Measurements from ENCODE around the gene ARID3B. TPM values are rescaled to one million over a fixed set of nuclear protein-coding genes. Genes with fewer than 3 reads are reported as not detected.

Gene ARID3B
- total RNA-seq, 1 experiment from 2014 or later: 101 TPM

DNA sequence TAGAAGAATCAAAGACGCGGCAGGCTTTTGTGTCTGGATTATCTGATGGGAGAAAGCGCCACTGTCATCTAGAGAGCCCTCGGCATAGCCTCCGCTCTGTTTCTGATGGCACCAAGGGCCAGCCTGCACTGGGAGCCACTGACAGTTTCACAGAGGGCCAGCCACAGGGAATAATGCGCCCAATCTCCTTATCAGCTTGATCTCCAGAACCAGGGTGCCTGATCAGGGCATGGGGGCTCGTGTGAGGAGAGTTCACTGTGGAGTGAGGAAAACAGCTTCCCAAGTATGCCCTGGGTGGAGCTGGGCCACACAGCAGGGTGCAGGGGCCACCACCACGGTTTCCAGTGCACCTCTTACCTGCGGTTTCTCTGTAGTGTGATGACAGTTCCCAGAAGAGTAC is 44.8 kb downstream of the ARID3B start:
- H3T11ph ChIP-seq (ENCODE audit: low read length): no peak overlapping the region
- H3K4me1 ChIP-seq (ENCODE audit: insufficient read depth, low read length): 0 out of 2 replicates have a peak, but pooled peaks cover 2% of the 10 kb centered on the region
- no peak overlapping the region for H2BK20ac ChIP-seq (ENCODE audit: low read depth, low read length, poor library complexity, severe bottlenecking)
- H2BK12ac ChIP-seq (ENCODE audit: insufficient read length, low read depth, low read length): no peak overlapping the region
- Mint-ChIP-seq H3K4me1 (peaks cover 18 to 25% of the 10 kb centered on the region in 2 experiments), H3K27me3 (ENCODE audit: low read depth) (no peaks in the 10 kb centered on the region), H3K9me3 (no peaks in the 10 kb centered on the region), H3K36me3 (ENCODE audit: insufficient read depth in 1 of 3, low read depth in 3 of 3) (peaks cover 38 to 80% (median 44%) of the 10 kb centered on the region in 3 experiments), H3K27ac (0 out of 7 replicates have a peak overlapping the region, but pooled peaks of 2 of the 3 experiments have one; percentile 25 to 32), H3K4me3 (no peak overlapping the region)
- H3K79me2 ChIP-seq (ENCODE audit: insufficient read depth, low read length): 0 out of 2 replicates have a peak, but pooled peaks cover 1% of the 10 kb centered on the region
- H3K4me2 ChIP-seq (ENCODE audit: insufficient read depth, insufficient read length, low read length): no peak overlapping the region
- no peak overlapping the region for H3K4ac ChIP-seq (ENCODE audit: low read depth, low read length)
- no peak overlapping the region for H2AK5ac ChIP-seq (ENCODE audit: insufficient read length, low read length)
- no peak overlapping the region for H3K56ac ChIP-seq (ENCODE audit: insufficient read length, low read depth, low read length)
- no peaks in the 10 kb centered on the region for H3K27me3 ChIP-seq (ENCODE audit: insufficient read depth, low read length)
- H3K18ac ChIP-seq (ENCODE audit: insufficient read length, low read depth, low read length): no peak overlapping the region
- no peaks in the 10 kb centered on the region for H3K23me2 ChIP-seq (ENCODE audit: insufficient read length, low read depth, low read length, poor library complexity, severe bottlenecking)
- TF ChIP-seq, protein P1, sequence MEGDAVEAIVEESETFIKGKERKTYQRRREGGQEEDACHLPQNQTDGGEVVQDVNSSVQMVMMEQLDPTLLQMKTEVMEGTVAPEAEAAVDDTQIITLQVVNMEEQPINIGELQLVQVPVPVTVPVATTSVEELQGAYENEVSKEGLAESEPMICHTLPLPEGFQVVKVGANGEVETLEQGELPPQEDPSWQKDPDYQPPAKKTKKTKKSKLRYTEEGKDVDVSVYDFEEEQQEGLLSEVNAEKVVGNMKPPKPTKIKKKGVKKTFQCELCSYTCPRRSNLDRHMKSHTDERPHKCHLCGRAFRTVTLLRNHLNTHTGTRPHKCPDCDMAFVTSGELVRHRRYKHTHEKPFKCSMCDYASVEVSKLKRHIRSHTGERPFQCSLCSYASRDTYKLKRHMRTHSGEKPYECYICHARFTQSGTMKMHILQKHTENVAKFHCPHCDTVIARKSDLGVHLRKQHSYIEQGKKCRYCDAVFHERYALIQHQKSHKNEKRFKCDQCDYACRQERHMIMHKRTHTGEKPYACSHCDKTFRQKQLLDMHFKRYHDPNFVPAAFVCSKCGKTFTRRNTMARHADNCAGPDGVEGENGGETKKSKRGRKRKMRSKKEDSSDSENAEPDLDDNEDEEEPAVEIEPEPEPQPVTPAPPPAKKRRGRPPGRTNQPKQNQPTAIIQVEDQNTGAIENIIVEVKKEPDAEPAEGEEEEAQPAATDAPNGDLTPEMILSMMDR (conservative IDR thresholded peaks at IDR 0.05): no peak
- no peak overlapping the region for H3K23ac ChIP-seq (ENCODE audit: insufficient read length, low read depth, low read length)
- H2AFZ ChIP-seq (ENCODE audit: low read length): no peak overlapping the region
- no peak for DNase-seq
- no peak overlapping the region for H2BK120ac ChIP-seq (ENCODE audit: low read depth, low read length, poor library complexity, severe bottlenecking)
- H3K9ac ChIP-seq (ENCODE audit: extremely low read depth, insufficient read length, low read length): no peak overlapping the region
- H4K20me1 ChIP-seq (ENCODE audit: control insufficient read depth, insufficient read depth, insufficient read length): no peaks in the 10 kb centered on the region
- H4K5ac ChIP-seq (ENCODE audit: insufficient read length, low read depth, low read length): no peak overlapping the region
- H3K14ac ChIP-seq (ENCODE audit: insufficient read depth, low read length): no peak overlapping the region
- peaks cover 3% of the 10 kb centered on the region for H3K79me1 ChIP-seq (ENCODE audit: insufficient read depth, low read depth, low read length, poor library complexity, severe bottlenecking)
- no peak overlapping the region for H4K91ac ChIP-seq (ENCODE audit: insufficient read length, low read depth, low read length)
- H2BK5ac ChIP-seq (ENCODE audit: insufficient read length, low read length): no peak overlapping the region
- no peaks in the 10 kb centered on the region for H3K9me3 ChIP-seq (ENCODE audit: control insufficient read depth, low read depth, low read length)
- no peak overlapping the region for H3K27ac ChIP-seq (ENCODE audit: insufficient read length, low read depth, low read length)
- no peak overlapping the region for H2BK15ac ChIP-seq (ENCODE audit: low read depth, low read length)
- WGBS (ENCODE audit: extremely low coverage, insufficient read length, low lambda C conversion rate): no CpG with 5 or more reads among the region's 9 CpGs
- no peak overlapping the region for H4K8ac ChIP-seq (replicated peaks; ENCODE audit: insufficient read length, low read depth, low read length)
